Activated naive CD4-positive, alpha-beta T cell treated with anti-CD3 and anti-CD28 coated beads, Interleukin-2, amount 10 ng/mL, durations not matched to agents 7 days and 5 days (primary cell): ENCODE data around the gene CFAP58.

ENCODE experiments used
- CTCF ChIA-PET: fragments of 350-600 bp; sonication (Branson Sonifier 250); formaldehyde crosslinking; loops from one replicate; lab custom pipeline; 2021; ENCODE audit warnings: antibody characterized with exemption; lab: Charles Lee
- DNase-seq: peaks from one replicate; pipeline ENCODE4 v3.0.0-alpha.2; 2020
- H3K27ac Mint-ChIP-seq: one replicate; pipeline ENCODE4 v1.8.0; 2021; ENCODE audit warnings: mild to moderate bottlenecking, moderate library complexity, mixed read lengths
- H3K27me3 Mint-ChIP-seq: one replicate; pipeline ENCODE4 v1.8.0; 2021; ENCODE audit warnings: mild to moderate bottlenecking, mixed read lengths
- H3K36me3 Mint-ChIP-seq: one replicate; pipeline ENCODE4 v1.8.0; 2021; ENCODE audit warnings: mixed read lengths
- H3K4me1 Mint-ChIP-seq: one replicate; pipeline ENCODE4 v1.8.0; 2021; ENCODE audit warnings: mixed read lengths
- H3K4me3 Mint-ChIP-seq: one replicate; pipeline ENCODE4 v1.8.0; 2021; ENCODE audit warnings: mild to moderate bottlenecking, moderate library complexity, mixed read lengths
- H3K9me3 Mint-ChIP-seq: one replicate; pipeline ENCODE4 v1.8.0; 2021; ENCODE audit warnings: mixed read lengths

Gene CFAP58

DNA sequence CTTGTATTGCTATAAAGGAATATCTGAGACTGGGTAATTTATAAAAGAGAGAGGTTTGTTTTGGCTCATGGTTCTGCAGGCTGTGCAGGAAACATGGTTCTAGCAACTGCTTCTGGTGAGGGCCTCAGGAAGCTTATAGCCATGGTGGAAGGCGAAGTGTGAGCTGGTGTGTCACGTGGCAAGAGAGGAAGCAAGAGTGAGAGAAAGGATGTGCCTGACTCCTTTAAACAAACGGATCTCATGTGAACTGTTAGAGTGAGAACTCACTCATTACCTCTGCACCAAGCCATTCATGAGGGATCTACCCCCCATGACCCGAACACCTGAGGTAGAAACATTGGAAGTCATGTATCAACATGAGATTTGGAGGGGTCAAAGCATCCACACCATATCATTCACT, 7.7 kb upstream of the CFAP58 start:
- peaks cover 19% of the 10 kb centered on the region for H3K4me1 Mint-ChIP-seq
- H3K9me3 Mint-ChIP-seq = peaks cover 8% of the 10 kb centered on the region
- no peak overlapping the region for H3K4me3 Mint-ChIP-seq
- no peak for DNase-seq
- H3K36me3 Mint-ChIP-seq = peaks cover 9% of the 10 kb centered on the region
- H3K27ac Mint-ChIP-seq = peak overlapping the region; percentile 0
- CTCF ChIA-PET = interaction anchor here (1.4 to 11.2 kb wide), 6 partner anchors 29 to 71 kb away, joined by 4 to 265 read pairs (median 12); no protein-coding TSS in a partner anchor
- H3K27me3 Mint-ChIP-seq = no peaks in the 10 kb centered on the region

GRCh38 chr10:104347295-104348045, 6.2 kb upstream of the CFAP58 start:
- no peak overlapping the region for H3K27ac Mint-ChIP-seq
- H3K4me3 Mint-ChIP-seq = no peak overlapping the region
- peaks cover 9% of the 10 kb centered on the region for H3K36me3 Mint-ChIP-seq
- no peak for DNase-seq
- no peaks in the 10 kb centered on the region for H3K27me3 Mint-ChIP-seq
- H3K4me1 Mint-ChIP-seq = peaks cover 19% of the 10 kb centered on the region
- peaks cover 8% of the 10 kb centered on the region for H3K9me3 Mint-ChIP-seq
- CTCF ChIA-PET = interaction anchor here (1.4 to 11.2 kb wide), 5 partner anchors 9 to 73 kb away, joined by 4 to 265 read pairs (median 17); partner anchors contain the start of gene ITPRIP

GRCh38 chr10:104348601-104349000, 5.0 kb upstream of the CFAP58 start:
- Mint-ChIP-seq H3K4me1 (peaks cover 19% of the 10 kb centered on the region), H3K4me3 (no peak overlapping the region), H3K36me3 (peaks cover 8% of the 10 kb centered on the region), H3K27me3 (no peaks in the 10 kb centered on the region), H3K27ac (no peak overlapping the region), H3K9me3 (peaks cover 8% of the 10 kb centered on the region)
- CTCF ChIA-PET = interaction anchor here (3.7 to 11.2 kb wide), 4 partner anchors 41 to 74 kb away, joined by 17 to 265 read pairs (median 148); no protein-coding TSS in a partner anchor
- no peak for DNase-seq

DNA sequence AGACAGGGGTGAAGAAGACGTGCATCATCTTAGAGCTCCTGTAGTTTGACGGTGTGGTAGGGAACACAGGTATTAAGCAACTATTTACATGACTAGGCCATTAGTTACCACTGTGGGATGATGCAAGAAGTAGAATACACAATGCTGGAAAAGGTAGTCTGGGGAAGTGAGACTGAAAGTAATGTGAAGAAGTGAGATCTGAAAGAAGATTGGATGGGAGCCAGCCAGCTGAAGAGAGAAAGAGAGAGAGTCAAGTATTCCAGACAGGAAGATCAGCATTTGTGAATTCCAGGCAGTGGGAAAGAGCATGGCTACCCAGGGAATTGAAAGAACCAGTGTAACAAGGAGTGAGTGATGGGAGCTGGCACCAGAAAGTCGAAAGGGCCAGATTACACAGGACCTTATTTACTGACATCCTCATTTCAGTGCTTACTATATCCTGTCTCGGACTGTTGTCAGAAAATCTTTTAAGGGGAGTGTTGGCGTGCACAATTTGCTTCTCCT, 4.0 kb upstream of the CFAP58 start:
- Mint-ChIP-seq H3K4me3 (no peak overlapping the region), H3K4me1 (peaks cover 19% of the 10 kb centered on the region), H3K36me3 (peaks cover 8% of the 10 kb centered on the region), H3K9me3 (peaks cover 8% of the 10 kb centered on the region), H3K27me3 (no peaks in the 10 kb centered on the region), H3K27ac (no peak overlapping the region)
- CTCF ChIA-PET = interaction anchor here (0.9 to 11.2 kb wide), 14 partner anchors 9 to 226 kb away, joined by 4 to 265 read pairs (median 16); partner anchors contain the start of gene ITPRIP
- DNase-seq = no peak

DNA sequence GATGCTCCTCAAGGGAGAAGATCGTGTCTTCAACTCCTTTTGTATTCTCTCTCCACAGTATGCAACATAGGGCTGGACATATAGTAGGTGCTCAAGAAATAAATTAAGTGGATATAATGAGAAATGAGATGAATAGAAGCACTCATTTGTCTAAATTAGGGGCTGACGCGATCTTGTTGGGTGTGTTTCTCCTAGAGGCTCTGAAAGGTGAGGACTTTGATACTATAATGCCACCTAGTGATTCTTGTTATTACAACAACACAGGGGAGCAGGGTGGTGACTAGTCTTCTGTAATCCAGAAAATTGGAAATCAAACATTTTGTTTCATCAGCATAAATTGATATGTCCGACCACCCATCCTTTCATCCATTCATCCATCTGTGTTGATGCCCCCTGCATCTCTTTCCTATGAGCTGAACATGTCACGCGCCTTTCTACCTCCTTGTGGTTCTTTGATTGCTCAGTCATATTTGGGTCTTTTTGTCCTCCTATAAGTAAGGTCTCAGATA, 3.5 kb upstream of the CFAP58 start:
- Mint-ChIP-seq H3K4me1 (peaks cover 18% of the 10 kb centered on the region), H3K4me3 (no peak overlapping the region), H3K27me3 (no peaks in the 10 kb centered on the region), H3K27ac (no peak overlapping the region), H3K9me3 (peaks cover 8% of the 10 kb centered on the region), H3K36me3 (peaks cover 8% of the 10 kb centered on the region)
- CTCF ChIA-PET = interaction anchor here (0.8 to 11.2 kb wide), 15 partner anchors 9 to 227 kb away, joined by 3 to 265 read pairs (median 15); partner anchors contain the start of gene ITPRIP
- no peak for DNase-seq

DNA sequence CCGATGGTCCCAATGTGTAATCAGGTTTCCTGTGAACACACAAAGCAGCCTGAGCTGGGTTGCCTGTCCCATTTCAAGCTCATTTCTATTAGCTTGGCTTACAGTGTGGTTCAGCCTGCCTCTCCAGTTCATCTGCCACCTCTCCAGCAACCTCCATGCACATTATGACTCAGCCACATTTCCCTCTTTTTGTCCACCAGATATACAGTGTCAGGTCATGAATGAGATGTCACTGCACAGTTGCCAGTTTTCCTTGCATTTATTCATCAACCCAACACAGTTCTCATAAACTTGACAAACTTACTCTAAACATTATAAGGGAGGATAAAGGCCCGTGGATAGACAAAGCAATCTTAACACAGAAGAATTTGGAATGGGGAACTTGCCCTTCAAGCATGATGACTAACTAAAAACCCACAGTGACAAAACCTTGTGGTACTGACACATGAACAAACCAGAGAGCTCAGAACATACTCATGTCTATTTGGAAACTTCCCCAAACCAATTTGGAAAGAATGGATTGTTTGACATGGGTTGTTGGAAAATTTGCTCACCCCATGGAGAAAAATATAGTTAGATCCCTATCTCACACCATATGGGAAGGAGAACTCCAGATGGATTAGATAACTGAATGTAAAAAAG, 2.5 kb upstream of the CFAP58 start:
- DNase-seq = no peak
- CTCF ChIA-PET = interaction anchor here (0.6 to 11.2 kb wide), 17 partner anchors 10 to 123 kb away, joined by 3 to 265 read pairs (median 13); partner anchors contain the start of gene ITPRIP
- no peak overlapping the region for H3K27ac Mint-ChIP-seq
- no peaks in the 10 kb centered on the region for H3K27me3 Mint-ChIP-seq
- peaks cover 8% of the 10 kb centered on the region for H3K4me1 Mint-ChIP-seq
- H3K36me3 Mint-ChIP-seq = peaks cover 2% of the 10 kb centered on the region
- H3K4me3 Mint-ChIP-seq = no peak overlapping the region
- no peaks in the 10 kb centered on the region for H3K9me3 Mint-ChIP-seq

GRCh38 chr10:104351919-104352318, 1.7 kb upstream of the CFAP58 start:
- H3K9me3 Mint-ChIP-seq = no peaks in the 10 kb centered on the region
- H3K27me3 Mint-ChIP-seq = no peaks in the 10 kb centered on the region
- H3K4me3 Mint-ChIP-seq = no peak overlapping the region
- H3K27ac Mint-ChIP-seq = no peak overlapping the region
- CTCF ChIA-PET = interaction anchor here (1.0 to 11.2 kb wide), 12 partner anchors 15 to 92 kb away, joined by 3 to 265 read pairs (median 20); partner anchors contain the start of gene ITPRIP
- peaks cover 4% of the 10 kb centered on the region for H3K4me1 Mint-ChIP-seq
- H3K36me3 Mint-ChIP-seq = peaks cover 2% of the 10 kb centered on the region
- DNase-seq = no peak

- no peaks in the 10 kb centered on the region for H3K9me3 Mint-ChIP-seq
- no peaks in the 10 kb centered on the region for H3K4me1 Mint-ChIP-seq
- CTCF ChIA-PET = no interaction called here
- no peak for DNase-seq
- H3K27ac Mint-ChIP-seq = no peak overlapping the region
- peaks cover 10% of the 10 kb centered on the region for H3K27me3 Mint-ChIP-seq
- no peak overlapping the region for H3K4me3 Mint-ChIP-seq
- no peaks in the 10 kb centered on the region for H3K36me3 Mint-ChIP-seq
Observed at GRCh38 chr10:104359811-104360210, 6.2 kb downstream of the CFAP58 start.

DNA sequence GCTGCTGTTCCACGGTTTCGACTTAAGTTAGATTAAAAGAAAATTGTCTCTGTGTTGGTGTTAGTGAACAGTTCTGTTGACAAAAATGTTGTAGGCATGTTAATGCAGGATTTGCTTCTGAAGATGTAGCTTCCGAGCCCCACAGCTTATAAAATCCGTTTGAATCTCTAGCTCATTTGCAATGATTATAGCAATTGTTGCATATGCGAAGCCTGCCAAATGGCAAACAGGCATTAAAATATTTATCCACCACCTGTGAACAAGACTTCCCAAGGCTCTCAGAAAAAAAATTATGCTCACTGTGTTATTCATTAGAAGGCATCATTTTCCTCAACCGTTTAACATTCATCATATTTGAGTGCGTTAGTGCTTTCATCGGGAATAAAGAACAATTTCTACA, 14.3 kb downstream of the CFAP58 start:
- H3K36me3 Mint-ChIP-seq = no peaks in the 10 kb centered on the region
- DNase-seq = no peak
- no peak overlapping the region for H3K27ac Mint-ChIP-seq
- CTCF ChIA-PET = interaction anchor here (1.2 kb wide), 1 partner anchor 17 kb away, joined by 3 read pairs; no protein-coding TSS in a partner anchor
- H3K4me3 Mint-ChIP-seq = no peak overlapping the region
- H3K27me3 Mint-ChIP-seq = peaks cover 20% of the 10 kb centered on the region
- no peaks in the 10 kb centered on the region for H3K9me3 Mint-ChIP-seq
- H3K4me1 Mint-ChIP-seq = no peaks in the 10 kb centered on the region

DNA sequence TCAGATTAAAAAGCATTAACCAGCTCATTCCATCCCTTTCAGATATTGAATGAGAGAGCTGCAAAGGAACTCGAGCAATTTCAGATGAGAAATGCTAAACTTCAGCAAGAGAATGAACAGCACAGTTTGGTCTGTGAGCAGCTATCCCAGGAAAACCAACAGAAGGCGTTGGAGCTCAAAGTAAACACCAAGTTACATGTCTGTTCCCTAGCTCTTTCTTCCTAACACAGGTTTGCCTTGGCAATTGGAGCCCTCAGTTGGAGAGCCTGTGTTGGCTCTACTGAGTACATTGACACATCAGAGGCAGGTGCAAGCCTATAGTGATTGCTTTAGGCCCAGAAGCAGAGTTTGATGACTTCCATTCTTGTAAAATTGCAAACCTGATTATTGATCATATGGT, 14.7 kb downstream of the CFAP58 start:
- DNase-seq = no peak
- CTCF ChIA-PET = interaction anchor here (1.2 kb wide), 1 partner anchor 17 kb away, joined by 3 read pairs; no protein-coding TSS in a partner anchor
- no peak overlapping the region for H3K27ac Mint-ChIP-seq
- peaks cover 18% of the 10 kb centered on the region for H3K27me3 Mint-ChIP-seq
- no peaks in the 10 kb centered on the region for H3K4me1 Mint-ChIP-seq
- no peak overlapping the region for H3K4me3 Mint-ChIP-seq
- no peaks in the 10 kb centered on the region for H3K36me3 Mint-ChIP-seq
- no peaks in the 10 kb centered on the region for H3K9me3 Mint-ChIP-seq

GRCh38 chr10:104371753-104372152, 18.1 kb downstream of the CFAP58 start:
- H3K27ac Mint-ChIP-seq = no peak overlapping the region
- CTCF ChIA-PET = no interaction called here
- no peaks in the 10 kb centered on the region for H3K36me3 Mint-ChIP-seq
- no peak for DNase-seq
- H3K9me3 Mint-ChIP-seq = no peaks in the 10 kb centered on the region
- H3K27me3 Mint-ChIP-seq = peaks cover 22% of the 10 kb centered on the region
- H3K4me1 Mint-ChIP-seq = no peaks in the 10 kb centered on the region
- H3K4me3 Mint-ChIP-seq = no peak overlapping the region

DNA sequence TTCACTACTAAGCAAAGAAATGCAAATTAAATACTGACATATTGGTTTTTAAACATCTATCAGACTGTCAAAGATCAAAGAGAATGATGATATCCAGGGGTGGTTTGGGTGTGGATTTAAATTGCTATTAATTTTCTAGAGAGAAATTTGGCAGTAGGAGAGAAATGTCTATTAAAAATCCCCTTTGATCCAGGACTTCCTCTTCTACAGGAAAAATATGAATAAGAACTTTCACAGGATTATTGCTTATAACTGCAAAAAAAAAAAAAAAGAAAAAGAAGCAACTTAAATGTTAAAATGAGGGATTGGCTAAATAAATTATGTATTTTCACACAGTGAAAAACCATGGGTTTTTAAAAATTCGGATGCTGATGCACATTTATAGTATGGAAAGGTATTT, 21.0 kb downstream of the CFAP58 start:
- Mint-ChIP-seq H3K27me3 (peaks cover 29% of the 10 kb centered on the region), H3K36me3 (no peaks in the 10 kb centered on the region), H3K9me3 (no peaks in the 10 kb centered on the region), H3K4me3 (no peak overlapping the region), H3K27ac (no peak overlapping the region), H3K4me1 (no peaks in the 10 kb centered on the region)
- DNase-seq = no peak
- CTCF ChIA-PET = interaction anchor here (1.2 kb wide), 1 partner anchor 100 kb away, joined by 6 read pairs; no protein-coding TSS in a partner anchor

- Mint-ChIP-seq H3K4me1 (no peaks in the 10 kb centered on the region), H3K9me3 (no peaks in the 10 kb centered on the region), H3K4me3 (no peak overlapping the region), H3K27me3 (peaks cover 37% of the 10 kb centered on the region), H3K27ac (no peak overlapping the region), H3K36me3 (no peaks in the 10 kb centered on the region)
- CTCF ChIA-PET = no interaction called here
- DNase-seq = no peak
Observed at GRCh38 chr10:104376784-104377300, 23.2 kb downstream of the CFAP58 start.

DNA sequence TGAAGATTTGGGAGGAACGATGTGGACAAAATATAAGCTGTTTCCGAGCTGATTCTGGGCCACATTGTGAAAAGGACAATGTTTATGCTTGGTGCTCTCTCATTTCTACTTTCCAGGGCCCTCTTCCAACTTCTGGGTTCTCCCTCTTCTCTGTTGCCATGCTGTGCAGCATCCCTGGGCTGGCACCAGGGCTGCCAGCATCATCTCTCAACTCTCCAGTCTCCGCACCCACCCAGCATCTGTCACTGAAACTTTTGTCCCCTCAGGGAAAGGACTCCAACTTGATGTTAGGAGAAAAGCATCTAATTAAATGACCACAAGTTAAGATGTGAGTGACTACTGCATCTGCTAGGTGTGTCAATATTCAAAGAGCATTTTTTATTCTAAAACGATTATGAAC, 26.7 kb downstream of the CFAP58 start:
- no peak overlapping the region for H3K27ac Mint-ChIP-seq
- peaks cover 42% of the 10 kb centered on the region for H3K27me3 Mint-ChIP-seq
- H3K4me3 Mint-ChIP-seq = no peak overlapping the region

More for the DNA sequence above, 26.7 kb downstream of the CFAP58 start:
- Mint-ChIP-seq H3K36me3 (no peaks in the 10 kb centered on the region), H3K4me1 (no peaks in the 10 kb centered on the region), H3K9me3 (no peaks in the 10 kb centered on the region)
- CTCF ChIA-PET = no interaction called here
- no peak for DNase-seq
